ENCODE results near the gene ZFHX3. TPM values are rescaled to one million over a fixed set of nuclear protein-coding genes. Genes with fewer than 3 reads are reported as not detected.
A peak's percentile ranks its signal among the peaks of the same experiment; 100 is the strongest.

Gene ZFHX3
- total RNA-seq, 1 donor from 2014 or later, result 48.5 TPM

GRCh38 chr16:73056448-73056847 lies 8.5 kb upstream of the ZFHX3 start:
- H3K9me3 Mint-ChIP-seq, result no peaks in the 10 kb centered on the region
- H3K4me1 Mint-ChIP-seq (ENCODE audit: unreplicated experiment), result peaks cover 43% of the 10 kb centered on the region
- H3K4me3 Mint-ChIP-seq, result no peak overlapping the region
- no peak overlapping the region for H3K27ac Mint-ChIP-seq
- H3K27me3 Mint-ChIP-seq, result peaks cover 21% of the 10 kb centered on the region
- H3K36me3 Mint-ChIP-seq, result no peaks in the 10 kb centered on the region
- no peak for TF ChIP-seq CTCF (conservative IDR thresholded peaks at IDR 0.05)
- no peak for DNase-seq (ENCODE audit: extremely low spot score, unreplicated experiment)

GRCh38 chr16:73054813-73055482 lies 7.0 kb upstream of the ZFHX3 start:
- Mint-ChIP-seq H3K27ac (no peak overlapping the region), H3K4me3 (no peak overlapping the region)

GRCh38 chr16:73054498-73054812 lies 6.5 kb upstream of the ZFHX3 start:
- no peak overlapping the region for H3K27ac Mint-ChIP-seq
- H3K4me3 Mint-ChIP-seq, result no peak overlapping the region
- no peaks in the 10 kb centered on the region for H3K36me3 Mint-ChIP-seq
- DNase-seq (ENCODE audit: extremely low spot score, unreplicated experiment), result no peak
- H3K27me3 Mint-ChIP-seq, result peaks cover 6% of the 10 kb centered on the region
- peaks cover 27% of the 10 kb centered on the region for H3K4me1 Mint-ChIP-seq (ENCODE audit: unreplicated experiment)
- no peaks in the 10 kb centered on the region for H3K9me3 Mint-ChIP-seq
- TF ChIP-seq CTCF (conservative IDR thresholded peaks at IDR 0.05), result no peak

More at GRCh38 chr16:73054813-73055482, 7.0 kb upstream of the ZFHX3 start:
- H3K27me3 Mint-ChIP-seq, result peaks cover 10% of the 10 kb centered on the region
- no peak for TF ChIP-seq CTCF (conservative IDR thresholded peaks at IDR 0.05)
- no peaks in the 10 kb centered on the region for H3K36me3 Mint-ChIP-seq
- no peak for DNase-seq (ENCODE audit: extremely low spot score, unreplicated experiment)
- no peaks in the 10 kb centered on the region for H3K9me3 Mint-ChIP-seq
- peaks cover 32% of the 10 kb centered on the region for H3K4me1 Mint-ChIP-seq (ENCODE audit: unreplicated experiment)

GRCh38 chr16:73054125-73054484 lies 6.2 kb upstream of the ZFHX3 start:
- Mint-ChIP-seq H3K4me1 (ENCODE audit: unreplicated experiment) (peaks cover 26% of the 10 kb centered on the region), H3K27me3 (peaks cover 2% of the 10 kb centered on the region), H3K36me3 (no peaks in the 10 kb centered on the region), H3K9me3 (no peaks in the 10 kb centered on the region), H3K27ac (no peak overlapping the region), H3K4me3 (no peak overlapping the region)
- peak; percentile 20 for TF ChIP-seq CTCF (conservative IDR thresholded peaks at IDR 0.05)
- no peak for DNase-seq (ENCODE audit: extremely low spot score, unreplicated experiment)

- no peak for DNase-seq (ENCODE audit: extremely low spot score, unreplicated experiment)
- TF ChIP-seq CTCF (conservative IDR thresholded peaks at IDR 0.05), result no peak
- H3K4me1 Mint-ChIP-seq (ENCODE audit: unreplicated experiment), result peaks cover 30% of the 10 kb centered on the region
- H3K36me3 Mint-ChIP-seq, result no peaks in the 10 kb centered on the region
- no peak overlapping the region for H3K4me3 Mint-ChIP-seq
- H3K27me3 Mint-ChIP-seq, result no peaks in the 10 kb centered on the region
- H3K27ac Mint-ChIP-seq, result no peak overlapping the region
- no peaks in the 10 kb centered on the region for H3K9me3 Mint-ChIP-seq
These were observed 5.6 kb upstream of the ZFHX3 start for GRCh38 chr16:73053364-73054124.

Data from type B pancreatic cell (in vitro differentiated cells).